HCT116 (cell line): ENCODE measurements around the gene HSD17B3. TPM values are rescaled to one million over a fixed set of nuclear protein-coding genes. Genes with fewer than 3 reads are reported as not detected.

ENCODE experiments used
- ATAC-seq: fragments of 200-7000 bp; cut with Tn5 transposase; 2 replicates; pipeline ENCODE4 v1.9.1; 2020; ENCODE audit warnings: mild to moderate bottlenecking, moderate library complexity
- BruUV-seq: library from RNA; stranded (reverse); fragments of 400-500 nt; replicated peaks from 2 replicates; lab custom pipeline; 2021; lab: Mats Ljungman, UMichigan
- CTCF ChIA-PET: fragments of 300-600 bp; sonication (Branson Sonifier 250); formaldehyde crosslinking; loops from one replicate; lab custom pipeline; 2021; ENCODE audit warnings: antibody characterized with exemption; lab: Charles Lee
- POLR2A ChIA-PET: fragments of 300-600, 350-600 bp; sonication (Branson Sonifier 250); formaldehyde crosslinking; loops from one replicate; lab custom pipeline; 2021; ENCODE audit warnings: antibody characterized with exemption; lab: Charles Lee
- RAD21 ChIA-PET, 2 experiments: fragments of 300-600 bp; sonication (Branson Sonifier 250); formaldehyde crosslinking; loops; one replicate each; lab custom pipeline; 2023; ENCODE audit warnings: low total read pairs in 2 of 2; ENCODE audit not compliant: uncharacterized antibody in 2 of 2, unreplicated experiment in 2 of 2, low non-redundant PET in 1 of 2; lab: Charles Lee
- DNase-seq: peaks from one replicate; pipeline ENCODE4 v3.0.0-alpha.2; 2010; ENCODE audit warnings: low read depth, low spot score
- H2AFZ ChIP-seq: fragments of 200-600 bp; shearing (Covaris generic), sonication (generic); 2 replicates; pipeline ENCODE4 v1.6.1; 2017; ENCODE audit warnings: low read depth, mixed run types, mixed read lengths, antibody characterized with exemption, low read length; ENCODE audit not compliant: poor library complexity, severe bottlenecking
- H3K27ac ChIP-seq: 2 replicates; pipeline ENCODE4 v1.5.1; 2012; ENCODE audit warnings: low read depth, low read length
- H3K27me3 ChIP-seq: fragments of 200-600 bp; sonication (generic); 2 replicates; pipeline ENCODE4 v1.6.1; 2016; ENCODE audit warnings: mixed run types, low read length, mixed read lengths; ENCODE audit not compliant: insufficient read depth
- H3K36me3 ChIP-seq, 2 experiments: fragments of 200-500 bp in 1 of 2; fragments of 200-600 bp in 1 of 2; sonication (Bioruptor generic) in 1 of 2; sonication (generic) in 1 of 2; 2 replicates each; pipeline versions ENCODE4 v1.5.1 to v1.6.1; 2014 to 2016; ENCODE audit warnings: low read length in 2 of 2, inconsistent platforms in 1 of 2, mixed read lengths in 1 of 2, mixed run types in 1 of 2; ENCODE audit not compliant: insufficient read depth in 2 of 2, control insufficient read depth in 1 of 2
- H3K4me1 ChIP-seq, 2 experiments: fragments of 200-600 bp in 1 of 2; sonication (generic) in 1 of 2; 2 replicates each; pipeline versions ENCODE4 v1.5.1 to v1.6.1; 2012 to 2017; ENCODE audit warnings: low read length in 2 of 2, inconsistent platforms in 1 of 2, mild to moderate bottlenecking in 1 of 2, mixed read lengths in 1 of 2, mixed run types in 1 of 2, moderate library complexity in 1 of 2; ENCODE audit not compliant: insufficient read depth in 2 of 2, control insufficient read depth in 1 of 2
- H3K4me2 ChIP-seq: fragments of 200-600 bp; sonication (generic); 2 replicates; pipeline ENCODE4 v1.6.1; 2017; ENCODE audit warnings: mixed run types, low read length, mixed read lengths
- H3K4me3 ChIP-seq, 2 experiments: fragments of 200-600 bp in 1 of 2; sonication (generic) in 1 of 2; replicated peaks in 1 of 2; 2 replicates each; pipeline ENCODE4 v1.5.1; 2011 to 2016; ENCODE audit warnings: low read length in 2 of 2, control low read depth in 1 of 2, low read depth in 1 of 2, mild to moderate bottlenecking in 1 of 2, mixed read lengths in 1 of 2, mixed run types in 1 of 2
- H3K79me2 ChIP-seq: fragments of 200-600 bp; sonication (generic); 2 replicates; pipeline ENCODE4 v1.6.1; 2017; ENCODE audit warnings: mild to moderate bottlenecking, mixed run types, low read length, moderate library complexity, mixed read lengths; ENCODE audit not compliant: insufficient read depth
- H3K9ac ChIP-seq: fragments of 200-600 bp; sonication (generic); 2 replicates; pipeline ENCODE4 v1.6.1; 2016; ENCODE audit warnings: low read length, mixed read lengths
- H3K9me2 ChIP-seq: fragments of 200-600 bp; sonication (generic), shearing (Covaris generic); 2 replicates; pipeline ENCODE4 v1.6.1; 2017; ENCODE audit warnings: mixed run types, mild to moderate bottlenecking, moderate library complexity; ENCODE audit not compliant: insufficient read depth
- H3K9me3 ChIP-seq, 2 experiments: fragments of 200-500 bp in 1 of 2; fragments of 200-600 bp in 1 of 2; sonication (Bioruptor generic) in 1 of 2; sonication (generic) in 1 of 2; 2 replicates each; pipeline ENCODE4 v1.6.1; 2014 to 2017; ENCODE audit warnings: low read length in 2 of 2, mixed read lengths in 2 of 2, inconsistent platforms in 1 of 2, low read depth in 1 of 2, mild to moderate bottlenecking in 1 of 2, mixed run types in 1 of 2, moderate library complexity in 1 of 2; ENCODE audit not compliant: control insufficient read depth in 1 of 2, insufficient read depth in 1 of 2
- H4K20me1 ChIP-seq: fragments of 200-600 bp; sonication (generic), shearing (Covaris generic); 2 replicates; pipeline ENCODE4 v1.6.1; 2017; ENCODE audit warnings: mixed run types, mild to moderate bottlenecking, moderate library complexity; ENCODE audit not compliant: insufficient read depth
- CBX3 ChIP-seq: IDR thresholded peaks from 2 replicates; pipeline ENCODE4 v1.6.1; 2012; ENCODE audit warnings: low read depth
- ELF1 ChIP-seq: IDR thresholded peaks from 2 replicates; pipeline ENCODE4 v1.6.1; 2012; ENCODE audit warnings: low read depth, borderline replicate concordance
- FOSL1 ChIP-seq: IDR thresholded peaks from 2 replicates; pipeline ENCODE4 v1.6.1; 2012; ENCODE audit warnings: low read depth
- JUND ChIP-seq: IDR thresholded peaks from 2 replicates; pipeline ENCODE4 v1.6.1; 2012
- POLR2AphosphoS5 ChIP-seq: IDR thresholded peaks from 2 replicates; pipeline ENCODE4 v1.6.1; 2011; ENCODE audit warnings: mild to moderate bottlenecking, low read depth, low read length, moderate library complexity
- SIN3A ChIP-seq: IDR thresholded peaks from 2 replicates; pipeline ENCODE4 v1.6.1; 2012; ENCODE audit warnings: low read depth
- SP1 ChIP-seq: IDR thresholded peaks from 2 replicates; pipeline ENCODE4 v1.6.1; 2012; ENCODE audit warnings: low read depth
- SRF ChIP-seq: IDR thresholded peaks from 2 replicates; pipeline ENCODE4 v1.6.1; 2012; ENCODE audit warnings: low read depth
- YY1 ChIP-seq: IDR thresholded peaks from 2 replicates; pipeline ENCODE4 v1.6.1; 2011; ENCODE audit warnings: low read length, low read depth, moderate library complexity, mild to moderate bottlenecking; ENCODE audit not compliant: insufficient replicate concordance; ENCODE audit errors: extremely low read depth
- ZFX ChIP-seq: fragments of 450-650 bp; IDR thresholded peaks from 2 replicates; pipeline ENCODE4 v1.6.1; 2017
- ZNF274 ChIP-seq: fragments of 200-500 bp; sonication (Bioruptor generic); IDR thresholded peaks from 2 replicates; pipeline ENCODE4 v1.6.1; 2014; ENCODE audit warnings: mild to moderate bottlenecking, low read depth, low read length, inconsistent platforms
- intact Hi-C: fragments of 100-400 bp; cut with micrococcal nuclease; formaldehyde crosslinking; loops from 2 replicates; pipeline ENCODE4 v1.10.0; 2022
- total RNA-seq: library from RNA; stranded (reverse); gene quantifications from one replicate; pipeline ENCODE4 v1.2.1, GENCODE V29; 2021; ENCODE audit not compliant: unreplicated experiment
- TF ChIP-seq, protein P1 (sequence below): IDR thresholded peaks from 2 replicates; pipeline ENCODE4 v1.6.1; 2012
- TF ChIP-seq, protein P2 (sequence below): IDR thresholded peaks from 2 replicates; pipeline ENCODE4 v1.6.1; 2011; ENCODE audit warnings: mild to moderate bottlenecking, low read length, moderate library complexity; ENCODE audit not compliant: insufficient replicate concordance; ENCODE audit errors: extremely low read depth

The HSD17B3 gene
- total RNA-seq, 1 experiment from 2014 or later, result 0.37 TPM

GRCh38 chr9:96299823-96300222 lies 2.2 kb downstream of the HSD17B3 start:
- ChIA-PET CTCF (interaction anchor here (1.0 kb wide), 1 partner anchor 17 kb away, joined by 5 read pairs; no protein-coding TSS in a partner anchor), POLR2A (no interaction called here), RAD21 (no interaction called here)
- ATAC-seq (0 out of 2 replicates have a peak, but pooled peaks have one; percentile 32), DNase-seq (peak; percentile 16)
- BruUV-seq, result no TSS peak
- Histone ChIP-seq H3K9me3 (peaks cover 0 to 6% of the 10 kb centered on the region in 2 experiments; a peak in 1 of 4 replicates), H4K20me1 (no peaks in the 10 kb centered on the region), H3K79me2 (no peaks in the 10 kb centered on the region), H3K4me2 (peak overlapping the region; percentile 46), H3K4me3 (no peak overlapping the region), H2AFZ (no peak overlapping the region), H3K9ac (no peak overlapping the region), H3K27ac (no peak overlapping the region), H3K4me1 (peaks cover 5 to 24% of the 10 kb centered on the region in 2 experiments), H3K36me3 (no peaks in the 10 kb centered on the region), H3K9me2 (no peaks in the 10 kb centered on the region), H3K27me3 (no peaks in the 10 kb centered on the region)
- intact Hi-C loops, result no loop called here
- no peak for TF ChIP-seq ELF1
- no peak for TF ChIP-seq SP1
- peak; percentile 25; the same call in 1 of the 2 replicates for TF ChIP-seq JUND
- no peak for TF ChIP-seq POLR2AphosphoS5
- TF ChIP-seq, protein P1, sequence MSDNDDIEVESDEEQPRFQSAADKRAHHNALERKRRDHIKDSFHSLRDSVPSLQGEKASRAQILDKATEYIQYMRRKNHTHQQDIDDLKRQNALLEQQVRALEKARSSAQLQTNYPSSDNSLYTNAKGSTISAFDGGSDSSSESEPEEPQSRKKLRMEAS, result no peak
- no peak for TF ChIP-seq ZFX
- no peak for TF ChIP-seq SRF
- no peak for TF ChIP-seq SIN3A
- TF ChIP-seq FOSL1, result peak; percentile 53
- no peak for TF ChIP-seq ZNF274
- TF ChIP-seq CBX3, result no peak
- TF ChIP-seq, protein P2, sequence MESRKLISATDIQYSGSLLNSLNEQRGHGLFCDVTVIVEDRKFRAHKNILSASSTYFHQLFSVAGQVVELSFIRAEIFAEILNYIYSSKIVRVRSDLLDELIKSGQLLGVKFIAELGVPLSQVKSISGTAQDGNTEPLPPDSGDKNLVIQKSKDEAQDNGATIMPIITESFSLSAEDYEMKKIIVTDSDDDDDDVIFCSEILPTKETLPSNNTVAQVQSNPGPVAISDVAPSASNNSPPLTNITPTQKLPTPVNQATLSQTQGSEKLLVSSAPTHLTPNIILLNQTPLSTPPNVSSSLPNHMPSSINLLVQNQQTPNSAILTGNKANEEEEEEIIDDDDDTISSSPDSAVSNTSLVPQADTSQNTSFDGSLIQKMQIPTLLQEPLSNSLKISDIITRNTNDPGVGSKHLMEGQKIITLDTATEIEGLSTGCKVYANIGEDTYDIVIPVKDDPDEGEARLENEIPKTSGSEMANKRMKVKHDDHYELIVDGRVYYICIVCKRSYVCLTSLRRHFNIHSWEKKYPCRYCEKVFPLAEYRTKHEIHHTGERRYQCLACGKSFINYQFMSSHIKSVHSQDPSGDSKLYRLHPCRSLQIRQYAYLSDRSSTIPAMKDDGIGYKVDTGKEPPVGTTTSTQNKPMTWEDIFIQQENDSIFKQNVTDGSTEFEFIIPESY, result no peak
- TF ChIP-seq YY1, result no peak
